KMS-11 (cell line): ENCODE results near the gene DAP.

Source experiments
- H2AFZ ChIP-seq: fragments of 200-600 bp; sonication (generic); 2 replicates; pipeline ENCODE4 v1.6.1; 2016; ENCODE audit warnings: antibody characterized with exemption, mixed run types, low read depth
- H3K27ac ChIP-seq: fragments of 200-600 bp; sonication (generic); 2 replicates; pipeline ENCODE4 v1.6.1; 2016; ENCODE audit warnings: mild to moderate bottlenecking, mixed run types
- H3K27me3 ChIP-seq: fragments of 200-600 bp; sonication (generic); 2 replicates; pipeline ENCODE4 v1.6.1; 2017; ENCODE audit warnings: mild to moderate bottlenecking, low read depth, mixed run types, moderate library complexity; ENCODE audit not compliant: insufficient read depth
- H3K36me3 ChIP-seq: fragments of 200-600 bp; sonication (generic); 2 replicates; pipeline ENCODE4 v1.6.1; 2017; ENCODE audit warnings: mild to moderate bottlenecking, mixed run types; ENCODE audit not compliant: insufficient read depth
- H3K4me1 ChIP-seq: fragments of 200-600 bp; sonication (generic); 2 replicates; pipeline ENCODE4 v1.6.1; 2016; ENCODE audit warnings: mild to moderate bottlenecking, low read depth, mixed run types; ENCODE audit not compliant: poor library complexity, severe bottlenecking
- H3K4me2 ChIP-seq: fragments of 200-600 bp; sonication (generic); 2 replicates; pipeline ENCODE4 v1.7.0; 2016; ENCODE audit warnings: mild to moderate bottlenecking, mixed run types
- H3K4me3 ChIP-seq: fragments of 200-600 bp; sonication (generic); IDR thresholded peaks from 2 replicates; pipeline ENCODE4 v1.6.1; 2017; ENCODE audit warnings: low read depth, low read length, mixed read lengths; ENCODE audit not compliant: insufficient read depth
- H3K79me2 ChIP-seq: fragments of 200-600 bp; sonication (generic); 2 replicates; pipeline ENCODE4 v1.6.1; 2016; ENCODE audit warnings: low read depth, mixed run types; ENCODE audit not compliant: insufficient read depth
- H3K9ac ChIP-seq: fragments of 200-600 bp; sonication (generic); 2 replicates; pipeline ENCODE4 v1.6.1; 2016; ENCODE audit warnings: mild to moderate bottlenecking, mixed run types
- H4K20me1 ChIP-seq: fragments of 200-600 bp; sonication (generic); 2 replicates; pipeline ENCODE4 v1.6.1; 2016; ENCODE audit warnings: mild to moderate bottlenecking, mixed run types; ENCODE audit not compliant: insufficient read depth
- TF ChIP-seq, protein P1 (sequence below): fragments of 200-600 bp; sonication (generic); conservative IDR thresholded peaks from 2 replicates; pipeline ENCODE4 v1.6.1; 2017; ENCODE audit warnings: low read depth, mild to moderate bottlenecking, antibody characterized with exemption, low read length, moderate library complexity, mixed read lengths

The DAP gene

DNA sequence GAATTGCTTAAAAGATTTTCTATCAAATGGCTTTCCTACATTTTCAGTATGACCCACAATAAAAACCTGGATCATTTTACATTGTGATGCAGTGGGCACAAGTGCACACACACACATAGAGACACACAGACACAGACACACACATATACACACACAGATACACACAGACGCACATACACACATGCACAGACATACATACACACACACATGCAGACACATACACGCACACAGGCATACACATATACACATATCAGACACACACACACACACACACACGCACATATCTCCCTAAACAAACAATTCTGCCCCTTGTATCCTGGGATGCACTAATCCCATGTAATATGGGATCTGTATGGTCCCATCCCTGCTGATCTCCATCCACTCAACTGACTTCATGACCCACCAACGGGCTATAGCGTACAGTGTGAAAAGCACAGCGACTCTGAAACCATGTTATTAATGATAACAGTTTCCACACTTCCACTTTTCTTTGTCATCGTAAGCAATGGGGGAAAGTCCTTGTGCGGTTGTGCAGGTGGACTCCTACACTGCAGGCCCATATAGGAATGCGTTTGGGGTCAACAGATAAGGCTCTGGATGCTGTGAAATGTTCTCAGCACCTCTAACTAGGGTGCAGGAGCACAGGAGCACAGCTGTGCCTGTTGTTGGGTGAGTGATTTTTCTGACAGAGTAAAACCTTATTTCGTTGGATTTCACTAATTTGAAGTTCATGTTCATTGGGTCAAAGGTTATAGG, 52.7 kb downstream of the DAP start:
- Histone ChIP-seq H4K20me1 (no peaks in the 10 kb centered on the region), H3K4me1 (peaks cover 5% of the 10 kb centered on the region), H2AFZ (no peak overlapping the region)

DNA sequence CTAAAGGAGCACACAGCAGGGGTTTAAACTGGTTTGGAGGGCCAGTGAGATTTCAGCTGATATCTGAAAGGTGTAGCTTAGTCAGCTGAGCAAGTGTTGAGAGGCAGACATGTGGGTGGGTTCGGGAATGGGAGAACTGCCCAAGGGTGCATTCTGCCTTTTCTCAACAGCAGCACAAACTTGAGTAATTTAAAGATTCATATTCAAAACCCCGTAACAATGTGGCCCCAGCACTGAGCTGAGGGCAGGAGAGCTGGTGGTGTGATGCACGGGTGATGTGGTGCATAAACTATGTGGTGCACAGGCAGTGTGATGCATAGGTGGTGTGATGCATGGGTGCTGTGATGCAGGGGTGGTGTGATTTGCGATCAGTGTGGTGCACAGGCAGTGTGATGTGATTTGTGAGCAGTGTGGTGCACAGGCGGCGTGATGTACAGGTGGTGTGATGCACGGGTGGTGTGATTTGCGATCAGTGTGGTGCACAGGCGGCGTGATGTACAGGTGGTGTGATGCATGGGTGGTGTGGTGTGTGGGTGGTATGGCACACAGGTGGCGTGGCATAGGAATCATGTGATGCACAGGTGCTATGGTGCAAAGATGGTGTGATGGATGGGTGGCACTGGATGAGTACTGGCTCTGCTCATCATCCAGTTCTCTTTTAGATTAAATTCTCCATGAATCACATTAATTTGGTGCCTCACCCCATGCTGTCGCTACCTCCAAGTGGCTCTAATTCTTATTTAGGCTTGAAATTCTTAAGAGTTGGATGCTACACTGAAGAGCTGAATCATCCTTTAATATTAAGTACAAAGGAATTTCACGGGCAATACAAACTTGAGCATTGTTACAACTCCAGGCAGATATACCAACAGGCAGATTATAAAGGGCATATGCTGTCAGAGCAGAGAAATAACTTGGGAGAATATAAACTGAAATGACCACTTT, 53.6 kb downstream of the DAP start:
- Histone ChIP-seq H3K79me2 (no peaks in the 10 kb centered on the region), H2AFZ (no peak overlapping the region), H3K4me3 (no peak overlapping the region), H3K27me3 (no peaks in the 10 kb centered on the region), H3K4me2 (no peak overlapping the region), H3K36me3 (no peaks in the 10 kb centered on the region), H4K20me1 (no peaks in the 10 kb centered on the region), H3K27ac (no peak overlapping the region), H3K9ac (no peak overlapping the region), H3K4me1 (peaks cover 5% of the 10 kb centered on the region)
- TF ChIP-seq, protein P1, sequence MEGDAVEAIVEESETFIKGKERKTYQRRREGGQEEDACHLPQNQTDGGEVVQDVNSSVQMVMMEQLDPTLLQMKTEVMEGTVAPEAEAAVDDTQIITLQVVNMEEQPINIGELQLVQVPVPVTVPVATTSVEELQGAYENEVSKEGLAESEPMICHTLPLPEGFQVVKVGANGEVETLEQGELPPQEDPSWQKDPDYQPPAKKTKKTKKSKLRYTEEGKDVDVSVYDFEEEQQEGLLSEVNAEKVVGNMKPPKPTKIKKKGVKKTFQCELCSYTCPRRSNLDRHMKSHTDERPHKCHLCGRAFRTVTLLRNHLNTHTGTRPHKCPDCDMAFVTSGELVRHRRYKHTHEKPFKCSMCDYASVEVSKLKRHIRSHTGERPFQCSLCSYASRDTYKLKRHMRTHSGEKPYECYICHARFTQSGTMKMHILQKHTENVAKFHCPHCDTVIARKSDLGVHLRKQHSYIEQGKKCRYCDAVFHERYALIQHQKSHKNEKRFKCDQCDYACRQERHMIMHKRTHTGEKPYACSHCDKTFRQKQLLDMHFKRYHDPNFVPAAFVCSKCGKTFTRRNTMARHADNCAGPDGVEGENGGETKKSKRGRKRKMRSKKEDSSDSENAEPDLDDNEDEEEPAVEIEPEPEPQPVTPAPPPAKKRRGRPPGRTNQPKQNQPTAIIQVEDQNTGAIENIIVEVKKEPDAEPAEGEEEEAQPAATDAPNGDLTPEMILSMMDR = no peak

More for the DNA sequence above, 52.7 kb downstream of the DAP start:
- Histone ChIP-seq H3K4me3 (no peak overlapping the region), H3K27ac (no peak overlapping the region), H3K9ac (no peak overlapping the region), H3K79me2 (no peaks in the 10 kb centered on the region), H3K27me3 (no peaks in the 10 kb centered on the region), H3K4me2 (no peak overlapping the region), H3K36me3 (no peaks in the 10 kb centered on the region)
- TF ChIP-seq, protein P1 = no peak

DNA sequence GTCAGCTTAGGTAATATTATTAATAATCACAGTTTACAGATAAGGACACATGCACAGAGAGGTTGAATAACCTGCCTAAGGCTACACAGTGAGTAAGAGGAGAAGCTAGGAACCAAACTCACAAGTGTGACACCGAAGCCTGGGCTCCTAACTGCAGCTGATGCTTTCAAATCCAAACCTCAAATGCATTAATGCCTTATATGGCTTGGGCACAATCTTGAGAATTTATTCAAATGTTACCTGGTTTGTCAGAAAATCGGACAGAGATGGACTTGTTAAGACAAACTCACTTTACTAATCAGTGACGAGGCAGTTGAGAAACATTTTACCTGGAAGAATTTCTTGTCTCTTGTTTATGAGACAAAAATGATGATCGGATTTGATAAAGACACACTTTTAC, 54.7 kb downstream of the DAP start:
- Histone ChIP-seq H3K4me2 (no peak overlapping the region), H3K4me3 (no peak overlapping the region), H3K9ac (no peak overlapping the region), H3K27ac (no peak overlapping the region), H3K27me3 (no peaks in the 10 kb centered on the region), H2AFZ (no peak overlapping the region), H4K20me1 (no peaks in the 10 kb centered on the region), H3K4me1 (peaks cover 5% of the 10 kb centered on the region), H3K79me2 (no peaks in the 10 kb centered on the region), H3K36me3 (no peaks in the 10 kb centered on the region)
- TF ChIP-seq, protein P1 = no peak

DNA sequence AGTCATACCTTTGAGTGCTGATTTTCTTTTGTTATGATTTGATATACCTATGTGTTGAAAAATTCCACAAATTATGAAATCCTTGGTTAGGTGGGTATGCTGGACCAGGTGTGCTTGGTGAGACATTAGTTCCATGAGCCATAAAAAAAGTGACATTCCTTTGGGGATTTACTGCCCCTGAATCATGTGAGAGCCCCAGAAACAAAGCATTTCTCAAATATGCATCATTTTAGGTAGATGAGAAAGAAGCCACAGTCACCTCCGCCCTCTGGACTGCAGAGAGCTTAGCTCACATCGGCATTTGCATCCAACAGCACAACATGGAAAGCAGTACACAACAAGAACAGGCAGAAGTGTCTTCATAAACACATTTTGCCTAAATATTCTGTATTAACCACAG, 55.3 kb downstream of the DAP start:
- Histone ChIP-seq H3K79me2 (no peaks in the 10 kb centered on the region), H3K27ac (no peak overlapping the region), H2AFZ (no peak overlapping the region), H3K4me1 (peaks cover 5% of the 10 kb centered on the region), H4K20me1 (no peaks in the 10 kb centered on the region), H3K9ac (no peak overlapping the region), H3K27me3 (no peaks in the 10 kb centered on the region), H3K4me3 (no peak overlapping the region), H3K4me2 (no peak overlapping the region), H3K36me3 (no peaks in the 10 kb centered on the region)
- TF ChIP-seq, protein P1 = no peak
